ENCODE measurements around the gene OTOG.

The OTOG gene

GRCh38 chr11:17561111-17561415 lies 14.0 kb downstream of the OTOG start:
- no peak for DNase-seq (ENCODE audit: low read depth)

GRCh38 chr11:17561526-17561925 lies 14.5 kb downstream of the OTOG start:
- DNase-seq (ENCODE audit: low read depth): no peak

GRCh38 chr11:17563231-17563646 lies 16.2 kb downstream of the OTOG start:
- no peak for DNase-seq (ENCODE audit: low read depth)

- no peak for DNase-seq (ENCODE audit: low read depth)
These were observed 17.1 kb downstream of the OTOG start for GRCh38 chr11:17563961-17564686.

- no peak for DNase-seq (ENCODE audit: low read depth)
These were observed 17.6 kb downstream of the OTOG start for GRCh38 chr11:17564687-17565042.

GRCh38 chr11:17568944-17569343 lies 21.9 kb downstream of the OTOG start:
- DNase-seq (ENCODE audit: low read depth): no peak

- DNase-seq (ENCODE audit: low read depth): no peak
These were observed 23.0 kb downstream of the OTOG start for GRCh38 chr11:17570034-17570433.

GRCh38 chr11:17571431-17572358 lies 24.6 kb downstream of the OTOG start:
- DNase-seq (ENCODE audit: low read depth): no peak

GRCh38 chr11:17572359-17572690 lies 25.3 kb downstream of the OTOG start:
- DNase-seq (ENCODE audit: low read depth): no peak

- DNase-seq (ENCODE audit: low read depth): no peak
These were observed 25.9 kb downstream of the OTOG start for GRCh38 chr11:17572791-17573460.

GRCh38 chr11:17573526-17573925 lies 26.5 kb downstream of the OTOG start:
- no peak for DNase-seq (ENCODE audit: low read depth)

GRCh38 chr11:17574141-17575091 lies 27.4 kb downstream of the OTOG start:
- no peak for DNase-seq (ENCODE audit: low read depth)

GRCh38 chr11:17575431-17576425 lies 28.7 kb downstream of the OTOG start:
- no peak for DNase-seq (ENCODE audit: low read depth)

- no peak for DNase-seq (ENCODE audit: low read depth)
These were observed 31.2 kb downstream of the OTOG start for GRCh38 chr11:17578296-17578695.

GRCh38 chr11:17578958-17579357 lies 31.9 kb downstream of the OTOG start:
- DNase-seq (ENCODE audit: low read depth): no peak

- no peak for DNase-seq (ENCODE audit: low read depth)
These were observed 32.4 kb downstream of the OTOG start for GRCh38 chr11:17579451-17579850.

GRCh38 chr11:17580271-17580670 lies 33.2 kb downstream of the OTOG start:
- no peak for DNase-seq (ENCODE audit: low read depth)

GRCh38 chr11:17581036-17581731 lies 34.1 kb downstream of the OTOG start:
- no peak for DNase-seq (ENCODE audit: low read depth)

- no peak for DNase-seq (ENCODE audit: low read depth)
These were observed 34.6 kb downstream of the OTOG start for GRCh38 chr11:17581732-17582053.
